ENCODE data around the gene SLC10A2. TPM values are rescaled to one million over a fixed set of nuclear protein-coding genes. Genes with fewer than 3 reads are reported as not detected.

Gene SLC10A2
- polyA plus RNA-seq, 1 donor (not counting 4 experiments of a cell fraction or from before 2014, with no cell fraction given), result 0.39 TPM

- Histone ChIP-seq H3K4me2 (ENCODE audit: control insufficient read depth, extremely low read depth, insufficient read depth, low read depth, low read length) (no peak overlapping the region), H3K27ac (ENCODE audit: control insufficient read depth, insufficient read depth, low read length) (no peak overlapping the region), H3K4me1 (ENCODE audit: control insufficient read depth, extremely low read depth, insufficient read depth, low read length) (no peaks in the 10 kb centered on the region), H3K9me3 (ENCODE audit: control insufficient read depth, low read depth, low read length) (no peaks in the 10 kb centered on the region), H3K36me3 (ENCODE audit: control insufficient read depth in 2 of 2, extremely low read depth in 1 of 2, insufficient read depth in 2 of 2, low read length in 2 of 2) (no peaks in the 10 kb centered on the region), H3K79me2 (ENCODE audit: control insufficient read depth, insufficient read depth, low read length) (no peaks in the 10 kb centered on the region), H3K4me3 (ENCODE audit: control insufficient read depth in 2 of 3, extremely low read depth in 1 of 3, insufficient read depth in 2 of 3, low read depth in 1 of 3, low read length in 3 of 3) (no peak overlapping the region), H3K9ac (ENCODE audit: control insufficient read depth, extremely low read depth, insufficient read depth, low read length) (no peak overlapping the region), H3K9me1 (ENCODE audit: control insufficient read depth, extremely low read depth, insufficient read depth, low read length) (no peaks in the 10 kb centered on the region), H4K20me1 (ENCODE audit: control insufficient read depth, extremely low read depth, insufficient read depth, low read length) (no peaks in the 10 kb centered on the region), H2AFZ (ENCODE audit: control insufficient read depth, low read length) (no peak overlapping the region), H3K27me3 (ENCODE audit: control insufficient read depth, extremely low read depth, insufficient read depth, low read length) (no peaks in the 10 kb centered on the region)
- FAIRE-seq (no peak), DNase-seq (ENCODE audit: low read depth, low spot score) (no peak)
- dilution Hi-C loops (cut with MboI; ENCODE audit: extremely low pct_ligation_motif_present, low sequenced_read_pairs), result no loop called here
- TF ChIP-seq CTCF (optimal IDR thresholded peaks at IDR 0.05 in 1 of 3, IDR thresholded peaks at IDR 0.05 in 1 of 3, conservative IDR thresholded peaks at IDR 0.05 in 1 of 3; ENCODE audit: extremely low read depth in 1 of 3, insufficient read depth in 2 of 3, low read length in 3 of 3) (no peak), EZH2 (IDR thresholded peaks at IDR 0.05; ENCODE audit: low read length) (no peak)
These were observed 53.6 kb downstream of the SLC10A2 start for GRCh38 chr13:103012646-103013045.

GRCh38 chr13:103009051-103009840 lies 57.0 kb downstream of the SLC10A2 start:
- DNase-seq (ENCODE audit: low read depth, low spot score) (no peak), FAIRE-seq (no peak)
- Histone ChIP-seq H3K9me1 (ENCODE audit: control insufficient read depth, extremely low read depth, insufficient read depth, low read length) (no peaks in the 10 kb centered on the region), H2AFZ (ENCODE audit: control insufficient read depth, low read length) (no peak overlapping the region), H3K9ac (ENCODE audit: control insufficient read depth, extremely low read depth, insufficient read depth, low read length) (no peak overlapping the region), H3K36me3 (ENCODE audit: control insufficient read depth in 2 of 2, extremely low read depth in 1 of 2, insufficient read depth in 2 of 2, low read length in 2 of 2) (no peaks in the 10 kb centered on the region), H3K4me2 (ENCODE audit: control insufficient read depth, extremely low read depth, insufficient read depth, low read depth, low read length) (no peak overlapping the region), H3K4me3 (ENCODE audit: control insufficient read depth in 2 of 3, extremely low read depth in 1 of 3, insufficient read depth in 2 of 3, low read depth in 1 of 3, low read length in 3 of 3) (no peak overlapping the region), H3K9me3 (ENCODE audit: control insufficient read depth, low read depth, low read length) (no peaks in the 10 kb centered on the region), H3K27me3 (ENCODE audit: control insufficient read depth, extremely low read depth, insufficient read depth, low read length) (no peaks in the 10 kb centered on the region), H3K79me2 (ENCODE audit: control insufficient read depth, insufficient read depth, low read length) (no peaks in the 10 kb centered on the region), H3K4me1 (ENCODE audit: control insufficient read depth, extremely low read depth, insufficient read depth, low read length) (peaks cover 7% of the 10 kb centered on the region), H3K27ac (ENCODE audit: control insufficient read depth, insufficient read depth, low read length) (no peak overlapping the region), H4K20me1 (ENCODE audit: control insufficient read depth, extremely low read depth, insufficient read depth, low read length) (no peaks in the 10 kb centered on the region)
- TF ChIP-seq EZH2 (IDR thresholded peaks at IDR 0.05; ENCODE audit: low read length) (no peak), CTCF (optimal IDR thresholded peaks at IDR 0.05 in 1 of 3, IDR thresholded peaks at IDR 0.05 in 1 of 3, conservative IDR thresholded peaks at IDR 0.05 in 1 of 3; ENCODE audit: extremely low read depth in 1 of 3, insufficient read depth in 2 of 3, low read length in 3 of 3) (no peak)
- dilution Hi-C loops (cut with MboI; ENCODE audit: extremely low pct_ligation_motif_present, low sequenced_read_pairs), result no loop called here

Measured in keratinocyte (primary cell).